ENCODE measurements around the gene TMEM59L.

Gene TMEM59L

GRCh38 chr19:18637673-18638630, 25.3 kb downstream of the TMEM59L start:
- Histone ChIP-seq H4K12ac (ENCODE audit: low read depth, low read length) (no peak overlapping the region), H3K36me3 (ENCODE audit: control insufficient read depth in 1 of 2, insufficient read depth in 2 of 2, low read length in 2 of 2) (no peaks in the 10 kb centered on the region), H3K79me1 (ENCODE audit: low read length) (peaks cover 3% of the 10 kb centered on the region), H3K4me3 (ENCODE audit: low read depth, low read length) (no peak overlapping the region), H2BK5ac (ENCODE audit: low read depth, low read length, poor library complexity) (no peak overlapping the region), H3K4me2 (ENCODE audit: low read length) (no peak overlapping the region), H4K8ac (ENCODE audit: low read depth, low read length) (no peak overlapping the region), H3K14ac (ENCODE audit: low read length) (no peak overlapping the region), H4K91ac (ENCODE audit: low read depth, low read length) (no peak overlapping the region), H2BK120ac (ENCODE audit: insufficient read depth, low read length, poor library complexity) (no peak overlapping the region), H3K79me2 (ENCODE audit: control insufficient read depth, insufficient read depth, low read length, poor library complexity) (peaks cover 3% of the 10 kb centered on the region), H3K4ac (ENCODE audit: low read depth, low read length) (no peak overlapping the region), H3K9ac (ENCODE audit: low read length) (no peak overlapping the region), H3K27me3 (ENCODE audit: insufficient read depth, low read length) (no peaks in the 10 kb centered on the region), H3K27ac (ENCODE audit: low read depth, low read length) (no peak overlapping the region), H3K23ac (ENCODE audit: low read length) (no peak overlapping the region), H2AK5ac (ENCODE audit: low read length) (no peak overlapping the region), H2AFZ (ENCODE audit: insufficient read depth, low read length, poor library complexity) (no peak overlapping the region), H3K18ac (ENCODE audit: low read length) (no peak overlapping the region), H3K9me3 (ENCODE audit: insufficient read depth, low read depth, low read length) (peaks cover 1% of the 10 kb centered on the region), H3K4me1 (ENCODE audit: control insufficient read depth in 1 of 2, insufficient read depth in 2 of 2, low read length in 2 of 2) (peaks cover 8% of the 10 kb centered on the region in 2 experiments), H2BK12ac (ENCODE audit: low read length) (no peak overlapping the region)
- no CpG with 5 or more reads among the region's 3 CpGs for WGBS (ENCODE audit: extremely low coverage, insufficient coverage, insufficient read length)
- DNase-seq, result peak in 1 of 2 donors; percentile 47

GRCh38 chr19:18639706-18640243, 27.1 kb downstream of the TMEM59L start:
- WGBS (ENCODE audit: extremely low coverage, insufficient coverage, insufficient read length), result no CpG with 5 or more reads among the region's 8 CpGs
- Histone ChIP-seq H4K91ac (ENCODE audit: low read depth, low read length) (no peak overlapping the region), H2BK12ac (ENCODE audit: low read length) (no peak overlapping the region)

DNA sequence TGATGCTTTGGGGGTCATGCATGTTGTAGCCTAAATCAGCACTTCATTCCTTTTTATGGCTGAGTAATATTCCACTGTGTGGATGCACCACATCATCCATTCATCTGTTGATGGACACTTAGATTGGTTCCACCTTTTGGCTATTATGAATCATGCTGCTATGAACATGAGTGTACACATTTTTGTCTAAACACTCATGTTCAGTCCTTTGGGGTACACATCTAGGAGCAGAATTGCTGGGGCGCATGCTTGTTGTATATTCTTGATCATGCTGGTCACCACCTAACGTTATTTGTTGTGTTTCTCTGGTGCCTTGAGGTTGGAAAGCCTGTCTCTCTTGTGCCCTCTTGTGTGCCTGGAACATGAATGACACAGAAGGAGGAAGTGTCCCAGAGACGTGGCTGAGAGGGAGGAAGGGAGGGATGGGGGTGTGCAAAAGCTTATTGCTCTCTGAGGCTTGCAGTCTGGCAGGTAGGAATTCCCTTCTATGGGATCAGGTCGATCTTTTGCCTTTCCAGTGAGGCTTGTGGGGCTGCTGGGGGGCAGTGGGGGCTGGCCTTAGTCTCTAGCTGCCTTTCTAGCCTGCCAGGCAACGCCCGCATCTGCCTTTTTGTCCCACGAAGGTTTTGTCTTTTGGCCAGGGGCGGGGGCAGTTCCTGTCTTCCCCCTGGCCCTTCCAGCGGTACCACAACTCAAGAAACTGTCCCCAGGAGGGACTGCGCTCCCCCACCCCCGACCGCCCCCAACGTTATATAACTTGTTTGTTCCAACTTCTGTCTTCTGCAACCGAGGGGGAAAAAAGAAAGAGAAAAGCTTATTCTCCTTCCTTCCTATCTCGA, 31.7 kb downstream of the TMEM59L start:
- no peak overlapping the region for H4K91ac ChIP-seq (ENCODE audit: low read depth, low read length)

More at GRCh38 chr19:18639706-18640243, 27.1 kb downstream of the TMEM59L start:
- H3K4ac ChIP-seq (ENCODE audit: low read depth, low read length), result no peak overlapping the region
- H4K8ac ChIP-seq (ENCODE audit: low read depth, low read length), result no peak overlapping the region
- no peak overlapping the region for H3K14ac ChIP-seq (ENCODE audit: low read length)
- H3K79me1 ChIP-seq (ENCODE audit: low read length), result peaks cover 3% of the 10 kb centered on the region
- no peak overlapping the region for H2AK5ac ChIP-seq (ENCODE audit: low read length)
- no peak overlapping the region for H2BK5ac ChIP-seq (ENCODE audit: low read depth, low read length, poor library complexity)
- H3K27ac ChIP-seq (ENCODE audit: low read depth, low read length), result no peak overlapping the region
- H3K79me2 ChIP-seq (ENCODE audit: control insufficient read depth, insufficient read depth, low read length, poor library complexity), result peaks cover 3% of the 10 kb centered on the region
- H2BK120ac ChIP-seq (ENCODE audit: insufficient read depth, low read length, poor library complexity), result no peak overlapping the region
- no peak overlapping the region for H3K4me2 ChIP-seq (ENCODE audit: low read length)
- no peak overlapping the region for H4K12ac ChIP-seq (ENCODE audit: low read depth, low read length)
- H3K4me1 ChIP-seq (ENCODE audit: control insufficient read depth in 1 of 2, insufficient read depth in 2 of 2, low read length in 2 of 2), result peaks cover 8% of the 10 kb centered on the region in 2 experiments
- H3K23ac ChIP-seq (ENCODE audit: low read length), result no peak overlapping the region
- no peaks in the 10 kb centered on the region for H3K27me3 ChIP-seq (ENCODE audit: insufficient read depth, low read length)
- H3K9ac ChIP-seq (ENCODE audit: low read length), result no peak overlapping the region
- no peak overlapping the region for H3K18ac ChIP-seq (ENCODE audit: low read length)
- H3K9me3 ChIP-seq (ENCODE audit: insufficient read depth, low read depth, low read length), result no peaks in the 10 kb centered on the region
- H2AFZ ChIP-seq (ENCODE audit: insufficient read depth, low read length, poor library complexity), result no peak overlapping the region
- no peak for DNase-seq
- no peak overlapping the region for H3K4me3 ChIP-seq (ENCODE audit: low read depth, low read length)
- H3K36me3 ChIP-seq (ENCODE audit: control insufficient read depth in 1 of 2, insufficient read depth in 2 of 2, low read length in 2 of 2), result no peaks in the 10 kb centered on the region

GRCh38 chr19:18645035-18645511, 32.4 kb downstream of the TMEM59L start:
- Histone ChIP-seq H4K91ac (ENCODE audit: low read depth, low read length) (no peak overlapping the region), H3K4ac (ENCODE audit: low read depth, low read length) (no peak overlapping the region), H3K27me3 (ENCODE audit: insufficient read depth, low read length) (no peaks in the 10 kb centered on the region), H4K12ac (ENCODE audit: low read depth, low read length) (no peak overlapping the region), H3K18ac (ENCODE audit: low read length) (no peak overlapping the region), H3K36me3 (ENCODE audit: control insufficient read depth in 1 of 2, insufficient read depth in 2 of 2, low read length in 2 of 2) (no peaks in the 10 kb centered on the region), H3K79me1 (ENCODE audit: low read length) (no peaks in the 10 kb centered on the region), H3K4me2 (ENCODE audit: low read length) (no peak overlapping the region), H3K4me1 (ENCODE audit: control insufficient read depth in 1 of 2, insufficient read depth in 2 of 2, low read length in 2 of 2) (no peaks in the 10 kb centered on the region), H4K8ac (ENCODE audit: low read depth, low read length) (no peak overlapping the region), H3K9ac (ENCODE audit: low read length) (no peak overlapping the region), H3K9me3 (ENCODE audit: insufficient read depth, low read depth, low read length) (no peaks in the 10 kb centered on the region), H2BK5ac (ENCODE audit: low read depth, low read length, poor library complexity) (no peak overlapping the region), H2AFZ (ENCODE audit: insufficient read depth, low read length, poor library complexity) (no peak overlapping the region), H3K23ac (ENCODE audit: low read length) (no peak overlapping the region), H3K27ac (ENCODE audit: low read depth, low read length) (no peak overlapping the region), H3K79me2 (ENCODE audit: control insufficient read depth, insufficient read depth, low read length, poor library complexity) (no peaks in the 10 kb centered on the region), H2BK12ac (ENCODE audit: low read length) (no peak overlapping the region), H3K14ac (ENCODE audit: low read length) (no peak overlapping the region), H3K4me3 (ENCODE audit: low read depth, low read length) (no peak overlapping the region), H2AK5ac (ENCODE audit: low read length) (no peak overlapping the region), H2BK120ac (ENCODE audit: insufficient read depth, low read length, poor library complexity) (no peak overlapping the region)
- no CpG with 5 or more reads among the region's 13 CpGs for WGBS (ENCODE audit: extremely low coverage, insufficient coverage, insufficient read length)
- DNase-seq, result no peak

More for the DNA sequence above, 31.7 kb downstream of the TMEM59L start:
- Histone ChIP-seq H2BK120ac (ENCODE audit: insufficient read depth, low read length, poor library complexity) (no peak overlapping the region), H3K4me1 (ENCODE audit: control insufficient read depth in 1 of 2, insufficient read depth in 2 of 2, low read length in 2 of 2) (no peaks in the 10 kb centered on the region), H3K27ac (ENCODE audit: low read depth, low read length) (no peak overlapping the region), H3K23ac (ENCODE audit: low read length) (no peak overlapping the region), H3K4me2 (ENCODE audit: low read length) (no peak overlapping the region), H3K4ac (ENCODE audit: low read depth, low read length) (no peak overlapping the region), H3K79me2 (ENCODE audit: control insufficient read depth, insufficient read depth, low read length, poor library complexity) (no peaks in the 10 kb centered on the region), H4K8ac (ENCODE audit: low read depth, low read length) (no peak overlapping the region), H2BK5ac (ENCODE audit: low read depth, low read length, poor library complexity) (no peak overlapping the region), H3K27me3 (ENCODE audit: insufficient read depth, low read length) (no peaks in the 10 kb centered on the region), H3K4me3 (ENCODE audit: low read depth, low read length) (no peak overlapping the region), H3K14ac (ENCODE audit: low read length) (no peak overlapping the region), H3K9me3 (ENCODE audit: insufficient read depth, low read depth, low read length) (no peaks in the 10 kb centered on the region), H3K18ac (ENCODE audit: low read length) (no peak overlapping the region), H2AK5ac (ENCODE audit: low read length) (no peak overlapping the region), H2AFZ (ENCODE audit: insufficient read depth, low read length, poor library complexity) (no peak overlapping the region), H3K9ac (ENCODE audit: low read length) (no peak overlapping the region), H2BK12ac (ENCODE audit: low read length) (no peak overlapping the region), H4K12ac (ENCODE audit: low read depth, low read length) (no peak overlapping the region), H3K36me3 (ENCODE audit: control insufficient read depth in 1 of 2, insufficient read depth in 2 of 2, low read length in 2 of 2) (no peaks in the 10 kb centered on the region), H3K79me1 (ENCODE audit: low read length) (no peaks in the 10 kb centered on the region)
- DNase-seq, result peak in 1 of 2 donors; percentile 11
- WGBS (ENCODE audit: extremely low coverage, insufficient coverage, insufficient read length), result no CpG with 5 or more reads among the region's 15 CpGs
